Testis (tissue), 3 donors: ENCODE results near the gene ZNF121. TPM values are rescaled to one million over a fixed set of nuclear protein-coding genes. Genes with fewer than 3 reads are reported as not detected.
"Not testable (repeated sequence)": the region's sequence is repeated elsewhere in the genome, so short reads cannot be mapped to it uniquely, and the experiment has no call there.

Experiments used
- DNase-seq: peaks from one replicate; pipeline ENCODE4 v3.0.0-alpha.2; 2019
- H3K27ac ChIP-seq, 2 donors: fragments of 200-600 bp; sonication (generic); one replicate each; pipeline ENCODE4 v1.5.1; 2019
- H3K27me3 ChIP-seq: fragments of 200-600 bp; sonication (generic); one replicate; pipeline ENCODE4 v1.5.1; 2019
- H3K36me3 ChIP-seq: fragments of 200-600 bp; sonication (generic); one replicate; pipeline ENCODE4 v1.5.1; 2017; ENCODE audit warnings: low read depth; ENCODE audit errors: missing control alignments
- H3K4me1 ChIP-seq: fragments of 200-600 bp; sonication (generic); one replicate; pipeline ENCODE4 v1.5.1; 2019
- H3K4me3 ChIP-seq, 2 donors: fragments of 200-600 bp; sonication (generic); one replicate each; pipeline ENCODE4 v1.5.1; 2017 to 2019
- H3K9me3 ChIP-seq: fragments of 200-600 bp; sonication (generic); one replicate; pipeline ENCODE4 v1.5.1; 2017
- POLR2A ChIP-seq: fragments of 450-650 bp; IDR thresholded peaks from one replicate; pipeline ENCODE4 v1.6.1; 2017; ENCODE audit warnings: antibody characterized with exemption, mild to moderate bottlenecking, moderate library complexity
- WGBS, 2 donors: methylation state at CpG; one replicate each; pipeline ENCODE4 v1.1.5; 2018; 5-methylcytosine and 5-hydroxymethylcytosine counted together
- intact Hi-C: fragments of 100-400 bp; cut with DNase I; formaldehyde crosslinking; loops from one replicate; pipeline ENCODE4 v1.15.1; 2023; ENCODE audit warnings: low total_unique reads
- polyA plus RNA-seq: library from polyadenylated mRNA; stranded (reverse); fragments of 350-450 nt; fragmentation: Illumina TruSeq; extraction: RNeasy Lipid Tissue Mini Kit (QIAGEN cat#74804); gene quantifications from one replicate; pipeline ENCODE4 v1.2.3, GENCODE V29; 2014; ENCODE audit warnings: low read depth, low replicate concordance; ENCODE audit not compliant: insufficient read depth
- total RNA-seq, 2 donors: library from RNA; depleted of rRNA; stranded (reverse); fragments of >200 nt; gene quantifications; one replicate each; pipeline ENCODE4 v1.2.3, GENCODE V29; 2016
- TF ChIP-seq, protein P1 (sequence below), 3 experiments: fragments of 450-650 bp in 2 of 3; fragments of 200-600 bp in 1 of 3; sonication (generic) in 1 of 3; IDR thresholded peaks; one replicate each; pipeline ENCODE4 v1.5.1; 2016 to 2019; ENCODE audit warnings: antibody characterized with exemption in 3 of 3, mild to moderate bottlenecking in 2 of 3, moderate library complexity in 1 of 3

ZNF121 gene
- total and polyA plus RNA-seq, 3 donors from 2014 or later, result 4.1 to 26.4 (median 20.8) TPM

DNA sequence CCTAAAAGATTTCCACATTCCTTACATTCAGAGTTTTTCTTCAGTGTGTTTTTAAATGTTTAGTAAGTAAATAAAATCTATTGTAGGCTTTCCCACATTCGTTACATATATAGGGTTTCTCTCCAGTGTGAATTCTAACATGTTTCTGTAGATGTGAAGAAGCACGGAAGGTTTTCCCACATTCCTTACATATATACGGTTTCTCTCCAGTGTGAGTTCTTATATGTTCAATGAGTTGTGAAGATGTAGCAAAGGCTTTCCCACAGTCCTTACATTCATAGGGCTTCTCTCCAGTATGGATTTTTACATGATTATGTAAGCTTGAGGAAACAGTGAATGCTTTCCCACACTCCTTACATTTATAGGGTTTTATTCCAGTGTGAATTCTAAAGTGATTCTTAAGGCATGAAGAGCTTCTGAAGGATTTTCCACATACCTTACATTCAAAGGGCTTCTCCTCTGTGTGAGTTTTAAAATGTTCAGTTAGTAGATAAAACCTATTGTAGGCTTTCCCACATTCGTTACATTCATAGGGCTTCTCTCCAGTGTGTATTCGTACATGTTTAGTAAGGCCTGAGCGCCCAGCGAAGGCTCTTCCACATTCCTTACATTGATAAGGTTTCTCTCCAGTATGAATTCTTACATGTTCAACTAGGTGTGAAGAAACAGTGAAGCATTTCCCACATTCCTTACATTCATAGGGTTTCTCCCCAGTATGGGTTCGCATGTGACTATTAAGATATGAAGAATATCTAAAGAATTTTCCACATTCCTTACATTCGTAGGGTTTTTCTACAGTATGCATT is 18.2 kb downstream of the ZNF121 start:
- no peaks in the 10 kb centered on the region for H3K27me3 ChIP-seq
- TF ChIP-seq, protein P1, sequence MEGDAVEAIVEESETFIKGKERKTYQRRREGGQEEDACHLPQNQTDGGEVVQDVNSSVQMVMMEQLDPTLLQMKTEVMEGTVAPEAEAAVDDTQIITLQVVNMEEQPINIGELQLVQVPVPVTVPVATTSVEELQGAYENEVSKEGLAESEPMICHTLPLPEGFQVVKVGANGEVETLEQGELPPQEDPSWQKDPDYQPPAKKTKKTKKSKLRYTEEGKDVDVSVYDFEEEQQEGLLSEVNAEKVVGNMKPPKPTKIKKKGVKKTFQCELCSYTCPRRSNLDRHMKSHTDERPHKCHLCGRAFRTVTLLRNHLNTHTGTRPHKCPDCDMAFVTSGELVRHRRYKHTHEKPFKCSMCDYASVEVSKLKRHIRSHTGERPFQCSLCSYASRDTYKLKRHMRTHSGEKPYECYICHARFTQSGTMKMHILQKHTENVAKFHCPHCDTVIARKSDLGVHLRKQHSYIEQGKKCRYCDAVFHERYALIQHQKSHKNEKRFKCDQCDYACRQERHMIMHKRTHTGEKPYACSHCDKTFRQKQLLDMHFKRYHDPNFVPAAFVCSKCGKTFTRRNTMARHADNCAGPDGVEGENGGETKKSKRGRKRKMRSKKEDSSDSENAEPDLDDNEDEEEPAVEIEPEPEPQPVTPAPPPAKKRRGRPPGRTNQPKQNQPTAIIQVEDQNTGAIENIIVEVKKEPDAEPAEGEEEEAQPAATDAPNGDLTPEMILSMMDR (IDR thresholded peaks at IDR 0.05), result no peak
- no peak for TF ChIP-seq POLR2A
- WGBS, 2 donors, result 93 to 97% methylated on average over 9 of the region's 9 CpGs
- intact Hi-C loops, result no loop called here
- no peak overlapping the region for H3K27ac ChIP-seq
- no peaks in the 10 kb centered on the region for H3K4me1 ChIP-seq
- H3K36me3 ChIP-seq, result no peaks in the 10 kb centered on the region
- no peaks in the 10 kb centered on the region for H3K9me3 ChIP-seq
- no peak overlapping the region for H3K4me3 ChIP-seq
- no peak for DNase-seq

DNA sequence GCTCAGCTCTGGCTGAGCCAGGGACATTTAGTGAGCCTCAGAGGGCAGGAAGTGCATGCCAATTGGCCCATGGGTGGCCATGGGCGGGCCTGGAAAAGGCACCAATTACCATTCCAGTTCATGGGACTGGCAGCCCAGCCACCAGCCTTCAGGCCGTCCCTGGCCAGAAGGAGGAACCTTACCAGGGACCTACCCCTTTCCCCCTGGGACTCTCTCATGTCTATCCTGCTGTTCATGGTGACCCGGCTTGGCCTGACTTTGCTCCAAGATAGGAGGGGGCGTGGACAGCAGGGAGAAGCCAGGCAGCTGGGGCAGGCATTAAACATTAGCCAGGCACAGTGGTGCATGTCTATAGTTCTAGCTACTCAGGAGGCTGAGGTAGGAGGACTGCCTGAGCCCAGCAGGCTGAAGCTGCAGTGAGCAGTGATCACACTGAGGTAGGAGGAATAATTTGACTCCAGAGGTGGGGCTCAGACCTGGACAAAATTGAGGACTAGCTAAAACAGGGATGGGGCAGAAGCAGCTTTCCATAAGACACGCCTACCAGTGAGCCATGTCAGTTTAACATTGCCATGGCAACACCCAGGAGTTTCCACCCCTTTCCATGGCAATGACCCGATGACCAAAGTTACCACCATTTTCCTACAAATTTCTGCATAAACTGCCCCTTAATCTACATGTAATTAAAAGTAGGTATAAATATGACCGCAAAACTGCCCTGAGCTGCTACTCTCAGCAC is 31.6 kb downstream of the ZNF121 start:
- no peak overlapping the region for H3K4me3 ChIP-seq
- WGBS, 2 donors, result 73 to 87% methylated on average over 5 to 7 of the region's 7 CpGs
- H3K27ac ChIP-seq, result no peak overlapping the region
- DNase-seq, result no peak
- H3K4me1 ChIP-seq, result no peaks in the 10 kb centered on the region
- TF ChIP-seq, protein P1 (IDR thresholded peaks at IDR 0.05), result no peak
- no peak for TF ChIP-seq POLR2A
- intact Hi-C loops, result no loop called here
- no peaks in the 10 kb centered on the region for H3K36me3 ChIP-seq
- H3K9me3 ChIP-seq, result peaks cover 3% of the 10 kb centered on the region
- H3K27me3 ChIP-seq, result no peaks in the 10 kb centered on the region

DNA sequence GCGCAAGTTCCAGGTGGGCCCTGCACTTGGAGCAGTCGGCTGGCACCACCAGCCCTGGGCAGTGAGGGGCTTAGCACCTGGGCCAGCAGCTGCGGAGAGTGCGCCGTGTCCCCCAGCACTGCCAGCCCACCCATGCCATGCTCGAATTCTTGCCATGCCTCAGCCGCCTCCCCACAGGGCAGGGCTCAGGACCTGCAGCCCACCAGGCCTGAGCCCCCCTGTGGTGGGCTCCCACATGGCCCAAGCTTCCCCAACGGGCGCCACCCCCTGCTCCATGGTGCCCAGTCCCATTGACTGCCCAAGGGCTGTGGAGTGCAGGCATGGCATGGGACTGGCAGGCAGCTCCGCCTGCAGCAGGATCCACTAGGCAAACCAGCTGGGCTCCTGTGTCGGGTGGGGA is 36.4 kb downstream of the ZNF121 start:
- Histone ChIP-seq H3K36me3 (no peaks in the 10 kb centered on the region), H3K27ac (no peak overlapping the region), H3K27me3 (no peaks in the 10 kb centered on the region), H3K4me3 (no peak overlapping the region), H3K4me1 (no peaks in the 10 kb centered on the region), H3K9me3 (no peaks in the 10 kb centered on the region)
- TF ChIP-seq, protein P1 (IDR thresholded peaks at IDR 0.05), result no peak
- no peak for TF ChIP-seq POLR2A
- 88 to 100% methylated on average over 7 to 11 of the region's 11 CpGs for WGBS, 2 donors
- no peak for DNase-seq
- intact Hi-C loops, result no loop called here

DNA sequence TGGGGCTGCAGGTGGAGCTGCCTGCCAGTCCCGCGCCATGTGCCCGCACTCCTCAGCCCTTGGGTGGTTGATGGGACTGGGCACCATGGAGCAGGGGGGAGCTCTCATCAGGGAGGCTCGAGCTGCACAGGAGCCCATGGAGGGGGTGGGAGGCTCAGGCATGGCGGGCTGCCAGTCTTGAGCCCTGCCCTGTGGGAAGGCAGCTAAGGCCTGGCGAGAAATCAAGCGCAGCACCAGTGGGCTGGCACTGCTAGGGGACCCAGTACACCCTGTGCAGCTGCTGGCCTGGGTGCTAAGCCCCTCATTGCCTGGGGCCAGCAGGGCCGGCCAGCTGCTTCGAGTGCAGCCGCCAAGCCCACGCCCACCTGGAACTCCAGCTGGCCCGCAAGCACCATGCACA is 43.0 kb downstream of the ZNF121 start:
- WGBS, 2 donors, result 96 to 100% methylated on average over 1 to 12 of the region's 12 CpGs

DNA sequence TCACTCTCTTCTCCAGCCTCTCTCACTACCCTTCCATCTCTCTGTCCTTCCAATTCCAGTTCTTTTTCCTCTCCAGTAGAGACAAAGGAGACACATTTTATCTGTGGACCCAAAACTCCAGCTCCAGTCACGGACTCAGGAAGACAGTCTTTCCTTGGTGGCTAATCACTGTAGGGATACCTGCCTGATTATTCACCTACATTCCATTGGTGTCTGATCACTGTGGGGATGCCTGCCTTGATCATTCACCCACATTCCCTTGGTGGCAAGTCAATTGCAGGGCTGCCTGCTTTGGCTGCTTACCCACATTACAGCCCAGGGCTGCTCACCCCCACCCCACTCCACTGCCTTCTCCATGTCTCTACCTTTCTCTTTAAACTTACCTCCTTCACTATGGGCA is 44.4 kb downstream of the ZNF121 start:
- 95 to 100% methylated on average over 1 of the region's 1 CpG for WGBS, 2 donors
- H3K9me3 ChIP-seq, DNase-seq, H3K4me3 ChIP-seq, intact Hi-C loops, H3K27me3 ChIP-seq, H3K4me1 ChIP-seq, H3K36me3 ChIP-seq, H3K27ac ChIP-seq: not testable (repeated sequence)

More for the DNA sequence above, 43.0 kb downstream of the ZNF121 start:
- H3K4me1 ChIP-seq, H3K36me3 ChIP-seq, H3K27me3 ChIP-seq, H3K9me3 ChIP-seq, DNase-seq, H3K27ac ChIP-seq, intact Hi-C loops, H3K4me3 ChIP-seq: not testable (repeated sequence)

DNA sequence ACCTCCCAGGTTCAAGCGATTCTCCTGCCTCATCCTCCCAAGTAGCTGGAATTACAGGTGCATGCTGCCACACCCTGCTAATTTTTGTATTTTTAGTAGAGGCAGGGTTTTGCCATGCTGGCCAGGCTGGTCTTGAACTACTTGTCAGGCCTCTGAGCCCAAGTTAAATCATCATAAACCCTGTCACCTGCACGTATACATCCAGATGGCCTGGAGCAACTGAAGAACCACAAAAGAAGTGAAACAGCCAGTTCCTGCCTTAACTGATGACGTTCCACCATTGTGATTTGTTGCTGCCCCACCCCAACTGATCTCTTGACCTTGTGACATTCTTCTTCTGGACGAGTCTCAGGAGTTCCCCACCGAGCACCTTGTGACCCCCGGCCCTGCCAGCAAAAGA is 45.1 kb downstream of the ZNF121 start:
- not testable (repeated sequence) for H3K9me3 ChIP-seq
- peak overlapping the region; percentile 91 to 92 for H3K27ac ChIP-seq
- WGBS, 2 donors, result 80 to 86% methylated on average over 6 of the region's 6 CpGs

More for the DNA sequence above, 45.1 kb downstream of the ZNF121 start:
- peak overlapping the region; percentile 68 to 72 for H3K4me3 ChIP-seq
- H3K27me3 ChIP-seq, DNase-seq, H3K4me1 ChIP-seq, intact Hi-C loops, H3K36me3 ChIP-seq: not testable (repeated sequence)
